Measurements from ENCODE around the gene OPTC. TPM values are rescaled to one million over a fixed set of nuclear protein-coding genes. Genes with fewer than 3 reads are reported as not detected.
A peak's percentile ranks its signal among the peaks of the same experiment; 100 is the strongest.

Gene OPTC
- total and polyA plus RNA-seq, 2 of the 8 experiments (the other 6 are each of a cell fraction or from before 2014, with no cell fraction given): 1.1 to 4.0 TPM

DNA sequence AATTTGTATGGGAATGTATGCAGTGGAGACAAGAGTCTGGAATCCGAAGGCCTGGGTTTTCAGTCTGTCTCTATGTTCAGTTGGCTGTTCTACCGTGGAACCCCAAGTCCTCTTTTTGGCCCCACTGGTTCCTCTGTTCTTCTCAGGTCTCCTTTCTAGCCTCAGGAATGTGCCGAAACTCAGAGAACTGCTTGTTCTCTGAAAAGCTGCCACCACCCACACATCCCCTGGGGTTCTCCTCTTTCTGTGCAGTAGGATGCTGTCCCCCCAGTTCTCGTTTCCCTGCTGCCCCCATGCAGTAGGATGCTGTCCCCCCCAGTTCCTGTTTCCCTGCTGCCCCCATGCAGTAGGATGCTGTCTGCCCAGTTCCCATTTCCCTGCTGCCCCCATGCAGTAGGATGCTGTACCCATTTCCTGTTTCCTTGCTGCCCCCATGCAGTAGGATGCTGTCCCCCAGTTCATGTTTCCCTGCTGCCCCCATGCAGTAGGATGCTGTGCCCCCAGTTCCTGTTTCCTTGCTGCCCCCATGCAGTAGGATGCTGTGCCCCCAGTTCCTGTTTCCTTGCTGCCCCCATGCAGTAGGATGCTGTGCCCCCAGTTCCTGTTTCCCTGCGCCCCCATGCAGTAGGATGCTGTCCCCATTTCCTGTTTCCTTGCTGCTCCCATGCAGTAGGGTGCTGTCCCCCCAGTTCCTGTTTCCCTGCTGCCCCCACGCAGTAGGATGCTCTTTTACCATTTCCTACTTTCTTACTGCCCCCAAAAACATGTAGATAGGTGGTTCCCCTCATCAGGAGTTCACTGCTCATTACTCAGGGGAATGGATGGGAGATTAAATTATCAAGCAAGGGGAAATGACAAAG is 35.3 kb downstream of the OPTC start:
- no peak overlapping the region for H2BK15ac ChIP-seq (ENCODE audit: low read length)
- H4K5ac ChIP-seq (ENCODE audit: insufficient read length, low read depth, low read length): no peak overlapping the region
- H3K56ac ChIP-seq (replicated peaks; ENCODE audit: insufficient read length, low read depth, low read length): no peak overlapping the region
- 87% methylated on average over 6 of the region's 6 CpGs; no CpG with 5 or more reads in 1 of the 2 experiments for WGBS, 2 experiments (ENCODE audit: extremely low coverage in 1 of 2, insufficient coverage in 1 of 2, insufficient read length in 1 of 2, insufficient replicate concordance in 2 of 2, low coverage in 1 of 2, low lambda C conversion rate in 2 of 2, missing lambda C conversion rate in 1 of 2)
- no peaks in the 10 kb centered on the region for H3K27me3 ChIP-seq (replicated peaks in 1 of 4; ENCODE audit: control insufficient read depth in 3 of 4, extremely low read depth in 1 of 4, insufficient read depth in 3 of 4, low read length in 3 of 4)
- no peak overlapping the region for H3K27ac ChIP-seq (ENCODE audit: low read depth, low read length)
- peaks cover 4% of the 10 kb centered on the region; the same call in 1 of the 2 replicates for H3K79me1 ChIP-seq (ENCODE audit: low read depth, low read length)
- no peak overlapping the region for H2BK5ac ChIP-seq (ENCODE audit: low read depth, low read length)
- no peak overlapping the region for H2BK120ac ChIP-seq (replicated peaks; ENCODE audit: low read depth, low read length)
- no peaks in the 10 kb centered on the region for H3K79me2 ChIP-seq (ENCODE audit: control insufficient read depth in 1 of 2, insufficient read depth in 2 of 2, low read length in 2 of 2)
- H4K8ac ChIP-seq (ENCODE audit: extremely low read depth, insufficient read depth, low read length): no peak overlapping the region
- no peak overlapping the region for H3K14ac ChIP-seq (ENCODE audit: insufficient read length)
- H4K91ac ChIP-seq (replicated peaks; ENCODE audit: insufficient read length, low read length): no peak overlapping the region
- DNase-seq (ENCODE audit: low read depth in 1 of 2, low spot score in 2 of 2) (no peak), FAIRE-seq (no peak)
- 0 out of 2 replicates have a peak overlapping the region, but pooled peaks have one; percentile 81 for H2AFZ ChIP-seq (ENCODE audit: low read length)
- H3K4me1 ChIP-seq (replicated peaks in 1 of 4; ENCODE audit: control insufficient read depth in 3 of 4, insufficient read depth in 4 of 4, low read length in 3 of 4): peaks cover 0 to 10% (median 7%) of the 10 kb centered on the region in 4 experiments; a peak in 4 of 7 replicates
- H3K4ac ChIP-seq (replicated peaks; ENCODE audit: insufficient read length, low read depth, low read length): no peak overlapping the region
- no peak overlapping the region for H2BK12ac ChIP-seq (ENCODE audit: low read depth, low read length)
- no peak overlapping the region for H3K18ac ChIP-seq (ENCODE audit: extremely low read depth, low read length)
- no peaks in the 10 kb centered on the region for H3K9me3 ChIP-seq (ENCODE audit: insufficient read depth in 2 of 2, low read depth in 1 of 2, low read length in 1 of 2)
- H3K4me3 ChIP-seq (ENCODE audit: extremely low read depth in 1 of 4, insufficient read depth in 2 of 4, low read depth in 3 of 4, low read length in 4 of 4): no peak overlapping the region
- ChIA-PET CTCF (ENCODE audit: partially characterized antibody) (interaction anchor here (1.8 to 3.7 kb wide), 6 partner anchors 8 to 88 kb away, joined by 5 to 22 read pairs (median 11); no protein-coding TSS in a partner anchor), POLR2A (ENCODE audit: partially characterized antibody) (interaction anchor here (1.3 to 1.5 kb wide), 2 partner anchors 8 to 20 kb away, joined by 3 to 4 read pairs; no protein-coding TSS in a partner anchor)
- no peaks in the 10 kb centered on the region for H3K36me3 ChIP-seq (ENCODE audit: control insufficient read depth in 2 of 4, insufficient read depth in 4 of 4, low read length in 3 of 4)
- no peak overlapping the region for H3K9ac ChIP-seq (replicated peaks in 1 of 4; ENCODE audit: extremely low read depth in 1 of 4, low read depth in 3 of 4, low read length in 3 of 4)
- peaks cover 9% of the 10 kb centered on the region; the same call in 1 of the 2 replicates for H3K23me2 ChIP-seq (ENCODE audit: low read depth, low read length)
- H2AK5ac ChIP-seq (ENCODE audit: low read depth, low read length): no peak overlapping the region
- H2BK20ac ChIP-seq (ENCODE audit: low read length): no peak overlapping the region
- H3K4me2 ChIP-seq (ENCODE audit: insufficient read depth in 1 of 2, low read depth in 2 of 2, low read length in 2 of 2): no peak overlapping the region
- peaks cover 0 to 2% of the 10 kb centered on the region in 2 experiments for H4K20me1 ChIP-seq (replicated peaks in 1 of 2; ENCODE audit: control insufficient read depth in 1 of 2, insufficient read depth in 2 of 2, low read length in 2 of 2)
- H3K23ac ChIP-seq (ENCODE audit: insufficient read length): no peak overlapping the region
- no peak for TF ChIP-seq NANOG (IDR thresholded peaks at IDR 0.05; ENCODE audit: insufficient read depth, low read depth, low read length, poor library complexity, severe bottlenecking)
- TF ChIP-seq CHD1 (IDR thresholded peaks at IDR 0.05; ENCODE audit: low read depth, low read length): no peak
- TF ChIP-seq, protein P1, sequence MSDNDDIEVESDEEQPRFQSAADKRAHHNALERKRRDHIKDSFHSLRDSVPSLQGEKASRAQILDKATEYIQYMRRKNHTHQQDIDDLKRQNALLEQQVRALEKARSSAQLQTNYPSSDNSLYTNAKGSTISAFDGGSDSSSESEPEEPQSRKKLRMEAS (IDR thresholded peaks at IDR 0.05): no peak
- no peak for TF ChIP-seq SAP30 (IDR thresholded peaks at IDR 0.05; ENCODE audit: insufficient read depth, insufficient replicate concordance, low read length)
- TF ChIP-seq CEBPB (IDR thresholded peaks at IDR 0.05; ENCODE audit: low read depth, low read length): no peak
- TF ChIP-seq CHD2 (IDR thresholded peaks at IDR 0.05; ENCODE audit: low read length): no peak
- TF ChIP-seq, protein P2, sequence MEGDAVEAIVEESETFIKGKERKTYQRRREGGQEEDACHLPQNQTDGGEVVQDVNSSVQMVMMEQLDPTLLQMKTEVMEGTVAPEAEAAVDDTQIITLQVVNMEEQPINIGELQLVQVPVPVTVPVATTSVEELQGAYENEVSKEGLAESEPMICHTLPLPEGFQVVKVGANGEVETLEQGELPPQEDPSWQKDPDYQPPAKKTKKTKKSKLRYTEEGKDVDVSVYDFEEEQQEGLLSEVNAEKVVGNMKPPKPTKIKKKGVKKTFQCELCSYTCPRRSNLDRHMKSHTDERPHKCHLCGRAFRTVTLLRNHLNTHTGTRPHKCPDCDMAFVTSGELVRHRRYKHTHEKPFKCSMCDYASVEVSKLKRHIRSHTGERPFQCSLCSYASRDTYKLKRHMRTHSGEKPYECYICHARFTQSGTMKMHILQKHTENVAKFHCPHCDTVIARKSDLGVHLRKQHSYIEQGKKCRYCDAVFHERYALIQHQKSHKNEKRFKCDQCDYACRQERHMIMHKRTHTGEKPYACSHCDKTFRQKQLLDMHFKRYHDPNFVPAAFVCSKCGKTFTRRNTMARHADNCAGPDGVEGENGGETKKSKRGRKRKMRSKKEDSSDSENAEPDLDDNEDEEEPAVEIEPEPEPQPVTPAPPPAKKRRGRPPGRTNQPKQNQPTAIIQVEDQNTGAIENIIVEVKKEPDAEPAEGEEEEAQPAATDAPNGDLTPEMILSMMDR (IDR thresholded peaks at IDR 0.05; ENCODE audit: control extremely low read depth in 1 of 3, insufficient read depth in 1 of 3, low read depth in 1 of 3, low read length in 3 of 3): no peak
- TF ChIP-seq MAFK (IDR thresholded peaks at IDR 0.05; ENCODE audit: low read depth, low read length): no peak
